GM19043 (cell line): ENCODE measurements around the gene EFTUD2.

ENCODE experiments used
- ATAC-seq: cut with Tn5 transposase; IDR thresholded peaks from one replicate; pipeline ENCODE4 v1.9.1; 2021; ENCODE audit warnings: low read depth; ENCODE audit not compliant: unreplicated experiment

The EFTUD2 gene

DNA sequence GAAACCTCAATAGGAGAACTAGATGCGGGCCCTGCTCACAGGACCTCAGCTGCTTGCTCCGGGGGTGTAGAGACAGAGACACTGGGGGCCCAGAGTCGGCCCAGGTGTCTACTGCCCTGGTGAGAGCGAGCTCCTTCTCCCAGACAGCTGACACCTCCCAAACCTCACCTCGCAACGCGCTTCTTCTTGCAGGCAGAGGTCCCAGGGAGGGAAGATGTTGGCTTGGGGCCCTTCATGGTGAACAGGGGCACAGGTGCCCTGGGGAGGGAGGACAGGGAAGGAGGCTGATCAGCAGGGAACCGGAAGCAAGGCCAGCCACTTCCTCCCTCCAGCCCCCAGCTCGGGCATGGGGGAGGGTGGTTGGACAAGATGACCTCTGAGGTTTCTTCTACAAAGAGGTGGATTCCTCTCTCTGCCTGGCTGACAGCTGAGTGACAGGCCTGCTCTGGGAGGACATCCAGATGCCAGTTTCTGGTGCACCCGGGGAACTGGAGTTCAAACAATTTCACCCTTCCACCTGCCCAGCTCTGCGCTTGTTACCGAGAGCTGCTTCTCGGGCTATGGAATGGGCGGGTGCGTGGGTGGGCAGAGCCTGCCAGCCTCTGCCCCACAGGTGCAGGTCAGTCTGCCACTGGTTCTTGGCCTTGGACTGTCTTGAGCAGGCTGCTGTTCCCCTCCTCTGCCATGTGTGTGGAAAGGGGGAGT, 27.7 kb upstream of the EFTUD2 start:
- ATAC-seq: no peak

DNA sequence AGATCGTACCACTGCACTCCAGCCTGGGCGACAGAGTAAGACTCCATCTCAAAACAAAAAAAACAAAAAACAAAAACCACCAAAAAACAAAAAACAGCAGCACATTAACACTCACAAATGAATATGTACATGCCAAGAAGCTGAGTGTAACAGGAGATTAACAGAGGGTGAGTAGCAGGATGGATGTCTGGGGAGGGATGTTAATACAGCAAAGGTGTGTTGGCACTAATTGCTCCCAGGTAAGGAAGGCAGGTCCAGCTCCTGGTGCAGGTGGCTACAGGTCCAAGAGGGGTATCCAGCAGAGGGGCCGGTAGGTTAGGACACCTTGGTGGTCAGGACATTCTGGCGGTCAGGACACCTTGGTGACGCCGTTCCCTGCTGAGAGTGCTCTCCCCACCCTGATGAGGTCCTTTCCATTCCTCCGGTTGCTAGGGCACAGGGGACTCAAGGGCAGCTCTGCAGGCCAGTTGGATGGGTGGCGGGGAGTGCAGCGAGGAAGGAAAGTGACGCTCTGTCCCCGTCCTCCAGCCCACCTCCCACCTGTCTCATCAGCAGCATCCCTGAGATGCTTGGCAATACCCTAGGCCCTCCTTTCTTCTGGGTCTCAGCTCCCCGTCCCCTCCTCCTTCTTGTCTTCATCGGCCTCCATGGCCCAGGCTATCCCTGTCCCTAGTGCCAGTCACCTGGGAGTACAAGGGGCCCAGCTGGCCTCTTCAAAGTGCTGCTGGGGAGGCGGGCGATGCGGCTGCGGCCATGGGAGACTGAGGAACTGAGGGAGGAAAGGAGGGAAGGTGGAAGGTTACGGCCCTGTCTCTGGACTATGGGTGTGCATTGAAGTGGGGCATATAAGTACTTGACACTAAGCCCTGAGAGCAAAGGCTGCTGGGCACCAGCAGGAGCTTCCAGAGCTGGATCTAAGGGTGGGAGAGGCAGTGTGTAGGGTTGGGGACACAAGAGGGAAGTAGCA, 26.8 kb upstream of the EFTUD2 start:
- no peak for ATAC-seq

DNA sequence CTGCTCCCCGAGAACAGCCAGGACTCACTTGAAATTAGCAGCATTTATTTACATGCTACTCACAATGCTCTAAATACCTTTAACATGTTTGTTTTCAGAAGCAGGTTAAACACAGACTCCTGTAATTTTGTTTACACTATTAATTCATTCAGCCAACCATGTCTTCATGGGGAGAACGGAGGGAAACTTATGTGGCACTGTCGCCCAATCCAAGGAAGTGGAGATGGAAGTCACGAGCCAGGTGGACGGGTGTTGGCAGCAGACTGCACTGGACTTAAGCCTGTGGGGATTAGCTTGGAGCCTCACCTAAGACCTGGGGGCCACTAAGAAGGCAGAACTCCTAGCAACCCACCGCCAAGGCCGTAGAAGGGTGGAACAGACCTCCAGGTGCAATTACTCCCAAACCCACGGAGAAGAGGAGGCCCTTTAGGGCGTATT, 24.9 kb upstream of the EFTUD2 start:
- ATAC-seq: no peak

DNA sequence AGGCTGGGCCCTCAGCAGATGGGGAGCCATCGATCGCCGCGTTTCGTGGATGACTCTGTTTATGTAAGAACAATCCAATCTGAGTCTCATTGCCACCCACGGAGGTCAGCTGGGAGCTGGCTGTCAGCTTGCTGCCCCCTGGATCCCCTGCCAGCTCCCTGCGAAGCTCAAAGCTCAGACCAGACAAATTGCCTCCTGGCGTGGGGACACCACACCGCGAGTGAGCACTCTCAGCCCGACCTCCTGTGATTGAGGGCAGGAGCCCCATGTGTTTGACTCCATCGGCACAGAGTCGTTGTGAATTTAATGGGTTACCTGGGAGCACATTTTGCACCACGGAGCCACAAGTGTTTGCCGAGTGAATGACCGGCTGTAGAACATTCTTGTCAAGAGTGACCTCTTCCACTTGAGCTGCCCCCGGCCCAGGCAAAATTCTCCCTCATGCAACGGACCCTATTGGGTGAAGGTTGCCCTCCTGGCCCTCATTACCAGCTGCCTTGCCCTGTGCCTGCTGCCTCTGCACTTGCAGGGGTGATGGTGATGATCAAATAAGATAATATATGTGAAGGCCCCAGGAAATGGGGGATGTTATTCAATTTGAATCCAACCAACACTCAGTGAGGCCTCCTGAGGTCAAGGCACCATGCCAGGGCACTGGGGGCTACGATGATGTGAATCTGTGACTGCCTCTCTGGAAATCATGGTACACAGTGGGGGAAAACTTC, 23.7 kb upstream of the EFTUD2 start:
- no peak for ATAC-seq

DNA sequence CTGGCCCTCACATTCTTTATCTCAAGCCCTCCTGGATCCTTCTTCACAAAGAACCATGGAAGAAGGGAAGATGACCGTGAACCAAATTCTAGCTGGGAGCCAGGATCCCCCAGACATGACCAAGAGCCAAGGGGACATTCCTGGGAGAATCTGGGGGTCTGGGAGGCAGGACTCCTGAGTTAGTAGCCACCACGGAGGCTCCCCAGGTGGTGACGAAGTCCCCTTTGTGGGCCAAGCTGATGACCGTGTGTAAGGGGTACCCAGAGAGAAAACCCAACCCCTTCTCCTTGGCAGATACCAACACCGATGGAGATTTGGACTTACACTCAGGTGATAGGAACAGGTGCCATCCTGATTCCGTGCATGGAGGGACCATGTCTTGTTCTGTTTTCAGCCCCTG, 22.9 kb upstream of the EFTUD2 start:
- ATAC-seq: no peak

DNA sequence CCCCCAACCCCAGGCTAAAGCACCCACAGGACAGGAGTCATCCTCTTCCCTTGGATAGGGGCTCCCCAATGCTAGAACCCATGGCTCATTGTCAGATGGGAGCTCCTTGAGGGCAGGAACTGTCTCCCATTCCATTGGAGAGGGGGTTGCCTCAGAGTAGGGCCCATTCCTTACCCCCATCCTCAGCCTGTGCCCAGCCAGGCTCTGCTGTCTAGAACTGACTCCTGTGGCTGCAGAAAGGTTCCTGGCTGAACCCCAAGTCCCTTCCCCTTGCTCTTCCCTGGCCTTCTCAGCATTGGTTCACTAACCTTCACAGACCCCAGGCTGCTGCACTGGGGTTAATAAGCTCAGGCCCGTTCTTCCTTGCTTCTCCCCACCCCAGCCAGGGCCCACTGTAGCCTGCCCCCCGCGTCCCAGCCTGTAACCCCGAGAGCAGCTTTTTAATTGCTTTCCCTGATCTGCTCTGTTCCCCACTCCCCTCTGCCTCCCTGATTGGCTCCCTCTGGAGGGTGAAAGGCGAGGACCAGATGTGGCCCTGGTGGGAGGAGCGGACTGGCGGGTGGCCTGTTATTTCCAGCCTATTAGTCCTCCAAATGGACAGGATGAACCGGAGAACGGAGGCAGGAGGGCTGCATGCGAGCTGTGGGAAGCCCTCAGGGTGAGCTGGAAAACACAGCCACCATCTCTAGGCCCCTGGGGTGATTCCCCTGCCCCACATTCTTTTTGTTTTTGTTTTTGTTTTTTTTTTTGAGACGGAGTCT, 22.1 kb upstream of the EFTUD2 start:
- no peak for ATAC-seq

DNA sequence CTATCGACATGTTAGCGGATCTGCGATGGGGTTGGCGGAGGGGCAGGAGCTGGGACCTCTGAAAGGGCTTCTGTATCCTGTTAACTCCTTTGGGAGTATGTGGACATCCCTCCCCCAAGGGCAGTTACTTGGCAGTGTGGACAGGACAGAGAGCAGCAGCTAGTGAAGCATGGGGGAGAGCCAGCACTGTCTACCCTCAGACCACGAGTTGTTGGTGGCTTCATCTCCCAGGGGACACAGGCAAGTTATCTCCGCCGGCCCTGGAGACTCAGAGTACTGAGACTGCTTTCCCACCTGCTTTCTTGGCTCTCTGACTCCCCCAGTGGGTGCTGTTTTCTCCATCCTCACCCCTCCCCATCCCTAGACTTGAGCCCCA, 21.3 kb upstream of the EFTUD2 start:
- ATAC-seq: no peak

DNA sequence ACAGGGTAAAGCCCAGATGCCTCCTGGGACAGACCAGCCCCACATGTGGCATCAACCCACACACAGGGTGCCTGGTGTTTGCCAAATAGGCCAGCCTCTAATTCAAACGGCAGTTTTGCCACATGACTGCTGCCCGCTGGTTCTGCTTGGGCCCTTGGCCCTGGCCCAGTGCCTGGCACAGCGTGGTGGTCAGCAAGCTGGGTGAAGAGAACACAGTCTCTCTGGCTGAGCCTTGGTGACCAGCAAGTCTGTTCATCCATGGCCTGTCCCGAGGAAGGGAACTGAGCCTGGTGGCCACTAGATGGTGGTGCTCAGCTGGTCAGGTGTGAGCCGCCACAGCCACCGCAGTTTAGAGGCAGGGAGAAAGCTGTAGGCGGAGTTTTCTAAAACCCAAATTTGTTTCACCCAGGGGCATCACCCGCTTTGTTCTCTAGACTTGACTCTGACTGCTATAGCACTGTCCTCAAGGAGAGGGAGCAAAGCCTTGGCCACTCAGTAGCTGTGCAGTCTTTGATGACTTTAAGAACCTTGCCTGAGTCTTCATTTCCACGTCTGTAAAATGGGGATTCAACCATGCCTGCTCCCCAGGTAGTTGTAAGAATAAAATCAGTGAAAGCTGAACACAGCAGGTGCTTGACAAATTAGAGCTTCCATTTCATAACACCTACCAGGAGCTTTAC, 20.8 kb upstream of the EFTUD2 start:
- no peak for ATAC-seq

DNA sequence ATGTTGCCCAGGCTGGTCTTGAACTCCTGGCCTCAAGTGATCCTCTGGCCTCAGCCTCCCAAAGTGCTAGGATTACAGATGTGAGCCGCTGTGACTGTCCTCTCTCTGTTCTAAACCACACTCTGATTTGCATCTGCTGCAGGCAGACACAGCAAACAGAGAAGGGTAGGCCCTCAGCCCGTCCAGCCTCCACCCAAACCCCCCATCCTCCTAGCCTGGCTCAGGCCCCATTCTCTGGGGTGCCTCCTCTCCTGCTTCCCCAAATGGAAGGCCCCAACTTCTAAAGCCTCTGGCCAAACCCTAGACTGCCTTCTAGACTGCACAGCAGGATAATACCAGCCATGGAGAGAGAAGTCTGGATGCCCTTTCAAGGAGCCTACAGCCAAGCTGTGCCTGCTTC, 20.2 kb upstream of the EFTUD2 start:
- ATAC-seq: no peak

DNA sequence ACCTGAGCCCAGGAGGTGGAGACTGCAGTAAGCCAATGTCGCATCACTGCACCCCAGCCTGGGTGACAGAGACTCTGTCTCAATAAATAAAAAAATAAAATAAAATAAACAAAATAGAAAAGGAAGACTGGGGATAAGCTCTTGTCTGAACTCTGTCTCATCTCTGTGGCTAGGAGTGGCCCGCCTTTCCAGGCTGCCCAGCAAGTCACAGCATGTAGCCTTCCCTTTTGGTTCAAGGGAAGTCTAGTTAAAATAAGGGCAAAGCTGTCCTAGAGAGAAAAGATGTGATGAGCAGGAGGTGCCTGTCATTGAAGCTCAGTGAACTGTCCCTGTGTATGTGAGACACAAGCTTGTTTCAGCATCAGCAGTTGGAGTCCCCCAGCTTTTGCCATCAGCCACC, 18.8 kb upstream of the EFTUD2 start:
- ATAC-seq: no peak

DNA sequence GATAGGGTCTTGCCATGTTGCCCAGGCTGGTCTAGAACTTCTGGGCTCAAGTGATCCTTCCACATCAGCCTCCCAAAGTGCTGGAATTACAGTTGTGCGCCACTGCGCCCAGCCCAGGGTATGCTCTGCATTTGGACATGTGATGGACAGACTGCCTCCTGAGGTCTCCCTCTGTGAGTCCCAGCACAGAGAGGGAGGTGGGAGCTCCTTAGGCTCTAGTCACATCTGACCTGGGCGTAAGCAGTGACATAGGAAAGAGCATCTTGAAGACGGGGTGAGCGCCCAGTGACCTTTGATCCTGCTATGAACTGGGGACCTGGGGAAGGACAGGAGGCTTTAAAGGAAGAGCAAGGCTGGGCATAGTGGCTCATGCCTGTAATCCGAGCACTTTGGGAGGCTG, 18.2 kb upstream of the EFTUD2 start:
- no peak for ATAC-seq

DNA sequence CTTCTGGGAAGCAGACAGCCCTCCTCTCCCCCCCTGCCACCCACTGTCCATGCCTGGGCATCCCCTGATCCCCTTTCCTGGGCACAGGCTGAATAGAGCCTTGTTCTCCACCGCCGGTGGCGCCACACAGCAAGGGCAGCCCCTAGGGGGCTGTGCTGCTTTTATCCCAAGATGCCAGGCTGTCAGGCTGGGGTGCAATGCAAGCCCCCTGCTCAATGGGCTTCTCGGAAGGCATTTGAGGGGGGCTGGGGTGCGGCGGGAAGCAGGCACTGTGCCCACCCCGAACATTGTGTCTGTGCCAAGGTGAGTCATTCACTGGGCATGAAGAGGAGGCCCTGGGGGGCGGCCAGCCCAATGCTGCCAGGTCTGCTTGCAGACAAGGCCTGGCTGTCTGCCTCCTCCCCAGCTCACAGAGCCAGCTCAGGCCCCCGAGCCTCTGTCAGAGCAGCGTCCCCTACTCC, 17.6 kb upstream of the EFTUD2 start:
- no peak for ATAC-seq

DNA sequence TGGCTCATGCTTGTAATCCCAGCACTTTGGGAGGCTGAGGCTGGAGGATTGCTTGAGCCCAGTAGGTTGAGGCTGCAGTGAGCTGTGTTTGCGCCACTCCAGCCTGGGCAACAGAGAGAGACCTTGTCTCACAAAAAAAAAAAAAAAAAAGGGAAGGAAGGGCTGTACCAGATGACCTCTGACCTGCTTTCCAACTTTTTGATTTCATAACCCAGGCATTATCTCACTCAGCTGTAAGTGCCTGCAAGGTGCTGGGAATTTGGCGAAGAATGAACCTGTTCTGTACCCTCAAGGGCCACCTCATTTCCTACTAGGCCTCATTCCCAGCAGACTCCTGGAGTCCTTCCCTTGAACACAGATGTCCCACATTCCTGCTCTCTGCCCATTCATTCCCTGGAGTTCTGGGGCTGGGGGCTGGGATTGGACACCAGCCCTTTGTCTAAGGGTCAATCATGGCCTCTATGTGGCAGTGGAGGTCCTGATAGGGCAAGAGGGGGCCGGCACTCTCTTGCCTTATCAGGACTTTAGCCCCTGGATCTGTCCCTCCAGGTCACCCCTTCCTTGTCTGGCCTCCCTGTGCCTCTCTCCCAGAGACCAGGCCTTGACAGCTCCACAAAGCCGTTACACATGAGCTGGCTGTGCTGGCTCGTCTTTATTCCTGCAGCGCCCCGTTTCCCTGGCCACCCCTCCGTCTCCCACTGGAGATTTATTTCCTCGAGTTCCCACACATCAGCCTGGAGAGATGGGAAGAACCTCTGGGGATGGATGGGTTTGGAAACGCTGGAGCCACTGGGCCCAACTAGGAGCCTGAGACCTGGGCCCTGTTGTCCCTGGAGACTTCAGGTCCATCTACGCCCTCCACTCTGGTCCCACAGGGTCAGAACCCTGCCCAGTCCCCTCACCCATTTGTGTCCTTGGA, 16.9 kb upstream of the EFTUD2 start:
- ATAC-seq: no peak

DNA sequence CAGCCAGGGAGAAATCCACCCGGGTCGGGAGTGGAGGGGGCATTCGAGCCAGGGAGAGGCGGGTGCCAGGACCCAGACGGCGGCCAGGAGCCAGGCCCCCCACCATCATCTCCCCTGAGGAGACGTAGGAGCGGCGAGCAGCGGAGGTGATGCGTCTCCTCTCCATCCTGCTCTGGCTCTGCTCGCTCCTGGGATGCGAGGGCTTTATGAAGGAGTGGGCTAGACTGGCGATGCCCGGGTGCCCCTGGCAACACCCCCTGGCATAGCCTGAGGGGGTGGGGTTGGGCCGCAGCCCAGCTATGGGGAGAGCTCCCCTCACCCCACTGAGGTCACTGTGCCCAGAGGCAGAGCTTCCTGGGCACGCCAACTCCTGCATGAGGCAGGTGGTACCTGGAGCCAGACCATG, 16.1 kb upstream of the EFTUD2 start, which contains the start of gene GFAP:
Gene GFAP (minus strand): TSS at position 180 of the 406 bp plus-strand sequence. CDS start 14 bp downstream, at position 166.
- no peak for ATAC-seq

DNA sequence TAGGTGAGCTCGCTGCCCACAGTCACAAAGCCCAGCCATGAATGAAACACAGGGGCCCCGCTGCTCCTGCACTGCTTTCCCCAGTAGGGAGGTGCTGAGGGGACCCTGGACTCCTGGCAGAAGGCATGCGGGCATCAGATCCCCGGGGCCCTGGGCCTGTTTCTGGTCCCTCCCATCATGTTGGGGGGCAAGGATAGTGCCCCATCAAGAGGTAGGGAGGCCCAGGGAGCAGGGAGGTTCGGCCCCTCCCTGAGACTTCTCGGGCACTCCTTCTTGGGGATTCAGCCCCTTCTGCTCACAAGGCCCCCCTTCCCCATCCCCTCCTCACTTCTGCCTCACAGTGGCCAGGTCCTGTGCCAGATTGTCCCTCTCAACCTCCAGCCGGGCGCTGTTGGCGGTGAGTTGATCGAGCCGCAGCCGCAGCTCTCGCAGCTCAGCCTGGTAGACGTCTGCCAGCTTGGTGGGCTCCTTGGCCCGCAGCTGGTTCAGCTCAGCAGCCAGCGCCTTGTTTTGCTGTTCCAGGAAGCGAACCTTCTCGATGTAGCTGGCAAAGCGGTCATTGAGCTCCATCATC, 15.5 kb upstream of the EFTUD2 start:
- ATAC-seq: no peak

DNA sequence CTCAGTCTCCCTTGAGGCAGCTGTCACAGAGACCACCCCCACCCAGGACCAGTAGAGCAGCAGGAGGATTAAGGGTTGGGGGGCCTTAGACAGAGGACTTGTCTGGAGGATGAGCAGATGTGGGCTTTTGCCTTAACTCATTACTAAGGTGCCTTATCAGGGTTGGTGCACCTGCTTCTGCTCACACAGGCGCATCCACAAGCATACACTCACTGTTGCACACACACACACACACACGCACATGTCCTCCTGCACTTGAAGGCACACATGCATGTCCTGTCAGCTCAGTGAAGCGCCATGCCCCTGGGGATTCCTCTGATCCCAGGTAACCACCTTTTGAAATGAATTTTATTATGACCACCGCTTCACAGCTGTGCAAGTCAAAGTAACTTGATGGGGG, 14.9 kb upstream of the EFTUD2 start:
- no peak for ATAC-seq

DNA sequence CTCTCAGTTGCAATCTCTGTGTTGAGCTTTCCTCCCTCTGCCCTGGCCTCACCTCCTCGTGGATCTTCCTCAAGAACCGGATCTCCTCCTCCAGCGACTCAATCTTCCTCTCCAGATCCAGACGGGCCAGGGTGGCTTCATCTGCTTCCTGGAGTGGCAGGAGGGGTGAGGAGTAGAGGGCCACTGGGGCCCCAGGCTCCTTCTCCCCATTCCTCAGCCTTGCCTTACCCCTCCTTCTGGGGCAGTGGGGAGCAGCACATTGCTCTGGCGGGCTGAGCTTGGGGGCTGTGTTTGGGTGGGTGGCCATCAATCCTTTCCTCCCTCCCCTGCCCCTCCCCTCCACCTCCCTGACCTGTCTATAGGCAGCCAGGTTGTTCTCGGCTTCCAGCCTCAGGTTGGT, 14.4 kb upstream of the EFTUD2 start:
- ATAC-seq: no peak

DNA sequence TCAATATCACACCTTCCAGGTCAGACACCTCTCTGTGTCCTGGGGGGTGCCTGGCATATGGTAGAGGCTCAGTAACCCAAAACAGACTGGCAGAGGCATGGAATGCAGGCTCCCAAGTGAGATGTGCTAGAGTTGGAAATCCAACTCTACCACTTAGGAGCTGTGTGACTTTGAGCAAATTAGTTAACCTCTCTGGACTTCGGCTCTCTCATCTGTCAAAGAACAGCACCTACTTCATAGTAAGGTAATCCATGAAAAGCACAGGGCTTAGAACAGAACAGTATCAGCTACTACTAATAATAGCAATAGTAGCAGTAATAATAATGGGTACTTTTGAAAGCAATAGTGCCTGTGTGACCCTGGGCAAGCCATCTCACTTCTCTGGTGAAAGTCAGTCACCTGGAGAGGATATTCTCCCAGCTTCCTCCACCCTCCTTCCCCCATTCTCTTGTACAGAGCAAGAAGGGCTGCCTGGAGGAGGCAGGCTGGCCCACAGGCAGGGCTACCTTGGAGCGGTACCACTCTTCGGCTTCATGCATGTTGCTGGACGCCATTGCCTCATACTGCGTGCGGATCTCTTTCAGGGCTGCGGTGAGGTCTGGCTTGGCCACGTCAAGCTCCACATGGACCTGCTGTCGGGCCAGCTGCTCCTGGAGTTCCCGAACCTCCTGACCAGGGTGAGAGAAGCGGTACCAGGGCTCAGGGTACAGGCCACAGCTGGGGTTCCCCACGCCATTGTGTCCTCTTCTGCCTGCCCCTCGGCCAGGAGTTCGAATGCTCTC, 13.7 kb upstream of the EFTUD2 start:
- ATAC-seq: no peak
